Chondrocyte (in vitro differentiated cells): Measurements from ENCODE around the gene ADGRV1. TPM values are rescaled to one million over a fixed set of nuclear protein-coding genes. Genes with fewer than 3 reads are reported as not detected.

Experiments used
- DNase-seq: peaks from one replicate; pipeline ENCODE4 v3.0.0; 2021; ENCODE audit warnings: mixed read lengths, low spot score
- H3K27ac Mint-ChIP-seq: one replicate; pipeline ENCODE4 v1.8.0; 2021; ENCODE audit warnings: mild to moderate bottlenecking, moderate library complexity, mixed read lengths; ENCODE audit not compliant: unreplicated experiment
- H3K27me3 Mint-ChIP-seq: 2 replicates; pipeline ENCODE4 v1.8.0; 2021; ENCODE audit warnings: low read depth, mixed read lengths
- H3K36me3 Mint-ChIP-seq: 2 replicates; pipeline ENCODE4 v1.8.0; 2021; ENCODE audit warnings: low read depth, mixed read lengths
- H3K4me1 Mint-ChIP-seq: 2 replicates; pipeline ENCODE4 v1.8.0; 2021; ENCODE audit warnings: low read depth, mild to moderate bottlenecking, mixed read lengths
- H3K4me3 Mint-ChIP-seq: one replicate; pipeline ENCODE4 v1.8.0; 2021; ENCODE audit warnings: mild to moderate bottlenecking, moderate library complexity, mixed read lengths; ENCODE audit not compliant: unreplicated experiment
- H3K9me3 Mint-ChIP-seq: 2 replicates; pipeline ENCODE4 v1.8.0; 2021; ENCODE audit warnings: low read depth, mixed read lengths
- CTCF ChIP-seq: fragments of 200-600 bp; sonication (generic); IDR thresholded peaks from 2 replicates; pipeline ENCODE4 v1.5.0; 2021; ENCODE audit warnings: antibody characterized with exemption, mild to moderate bottlenecking, moderate library complexity
- total RNA-seq: library from RNA; stranded (reverse); gene quantifications from 3 replicates; pipeline ENCODE4 v1.2.1, GENCODE V29; 2021

ADGRV1 gene
- total RNA-seq, 1 donor from 2014 or later: 1.5 TPM

GRCh38 chr5:91211997-91212713 is 653.6 kb downstream of the ADGRV1 start:
- Mint-ChIP-seq H3K9me3 (peaks cover 2% of the 10 kb centered on the region), H3K4me1 (no peaks in the 10 kb centered on the region), H3K27me3 (no peaks in the 10 kb centered on the region), H3K27ac (no peak overlapping the region), H3K36me3 (no peaks in the 10 kb centered on the region), H3K4me3 (no peak overlapping the region)
- no peak for DNase-seq
- no peak for TF ChIP-seq CTCF

GRCh38 chr5:91212714-91213092 is 654.1 kb downstream of the ADGRV1 start:
- no peaks in the 10 kb centered on the region for H3K27me3 Mint-ChIP-seq
- H3K4me1 Mint-ChIP-seq: no peaks in the 10 kb centered on the region
- no peak for DNase-seq
- H3K36me3 Mint-ChIP-seq: no peaks in the 10 kb centered on the region
- TF ChIP-seq CTCF: no peak
- peaks cover 2% of the 10 kb centered on the region for H3K9me3 Mint-ChIP-seq
- no peak overlapping the region for H3K27ac Mint-ChIP-seq
- no peak overlapping the region for H3K4me3 Mint-ChIP-seq

Other genes with a start within 250 kb of the ADGRV1 start
- gene CETN3, start 149.0 kb upstream of the ADGRV1 start, total RNA-seq: 13.6 to 20.3 TPM (median 13.9 TPM) in 3 replicates
- 6.6 to 8.2 TPM (median 7.1 TPM) in 3 replicates for gene MBLAC2, start 84.0 kb upstream of the ADGRV1 start, total RNA-seq
- gene POLR3G, start 83.9 kb upstream of the ADGRV1 start, total RNA-seq: 1.4 to 1.6 TPM (median 1.5 TPM) in 3 replicates
- gene LYSMD3, start 29.2 kb upstream of the ADGRV1 start, total RNA-seq: 20.9 to 23.9 TPM (median 23.6 TPM) in 3 replicates